K562 (cell line): ENCODE measurements around the gene SET. TPM values are rescaled to one million over a fixed set of nuclear protein-coding genes. Genes with fewer than 3 reads are reported as not detected.

ENCODE experiments used
- ATAC-seq: fragments of 200-7000 bp; cut with Tn5 transposase; 3 replicates; pipeline ENCODE4 v1.9.1; 2020; ENCODE audit warnings: moderate library complexity
- BruUV-seq: library from RNA; stranded (reverse); fragments of 400-500 nt; replicated peaks from 2 replicates; lab custom pipeline; 2021; lab: Mats Ljungman, UMichigan
- CTCF ChIA-PET: fragments of 300-600 bp; formaldehyde crosslinking; extraction: SDS; loops from one replicate; lab custom pipeline; 2021; ENCODE audit warnings: low intra/inter-chr PET ratio; lab: Yijun Ruan, JAX
- POLR2A ChIA-PET: fragments of 300-600, 350-650 bp; sonication (Branson Sonifier 250); formaldehyde crosslinking; extraction: SDS; loops from one replicate; lab custom pipeline; 2021; ENCODE audit warnings: antibody characterized with exemption, inconsistent platforms; lab: Yijun Ruan, JAX
- DNase-seq, 4 experiments: peaks; one replicate each; pipeline versions ENCODE4 v3.0.0 to v3.0.0-alpha.2; 2011 to 2018; ENCODE audit warnings: low spot score in 3 of 4, mixed read lengths in 3 of 4; ENCODE audit errors: extremely low read depth in 1 of 4
- FAIRE-seq: peaks from 2 replicates; lab custom pipeline; 2011; peaks lifted over from hg19 to GRCh38; lab: Jason Lieb, UNC
- H2AFZ ChIP-seq: 2 replicates; pipeline ENCODE4 v1.6.0; 2011; ENCODE audit warnings: low read depth, low read length, control low read depth, inconsistent platforms
- H3K27ac ChIP-seq: fragments of 200-600 bp; 3 replicates; pipeline ENCODE4 v1.8.0; 2011; ENCODE audit warnings: low read depth, mild to moderate bottlenecking, control low read depth, inconsistent platforms, low read length, moderate library complexity, mixed read lengths; ENCODE audit errors: extremely low read depth
- H3K27me3 ChIP-seq, 2 experiments: fragments of 300-600 bp in 1 of 2; 2 replicates in 1 of 2; 3 replicates in 1 of 2; pipeline versions ENCODE4 v1.6.0 to v1.8.0; 2011; ENCODE audit warnings: inconsistent platforms in 2 of 2, low read length in 2 of 2, mild to moderate bottlenecking in 1 of 2, mixed read lengths in 1 of 2, moderate library complexity in 1 of 2; ENCODE audit not compliant: control insufficient read depth in 2 of 2, insufficient read depth in 2 of 2
- H3K36me3 ChIP-seq: fragments of 300-600 bp; 3 replicates; pipeline ENCODE4 v1.8.0; 2011; ENCODE audit warnings: mild to moderate bottlenecking, low read length, inconsistent platforms; ENCODE audit not compliant: control insufficient read depth, insufficient read depth
- H3K4me1 ChIP-seq, 2 experiments: fragments of 200-600 bp in 1 of 2; replicated peaks in 1 of 2; 2 replicates in 1 of 2; 3 replicates in 1 of 2; pipeline versions ENCODE4 v1.5.1 to v1.8.0; 2011; ENCODE audit warnings: inconsistent platforms in 2 of 2, low read length in 2 of 2, mild to moderate bottlenecking in 1 of 2, mixed read lengths in 1 of 2, moderate library complexity in 1 of 2; ENCODE audit not compliant: control insufficient read depth in 2 of 2, insufficient read depth in 2 of 2
- H3K4me2 ChIP-seq: 2 replicates; pipeline ENCODE4 v1.6.1; 2011; ENCODE audit warnings: low read length, control low read depth, inconsistent platforms, mixed read lengths; ENCODE audit not compliant: insufficient read depth
- H3K4me3 ChIP-seq: fragments of 200-600 bp; sonication (generic), shearing (Covaris generic); 2 replicates; pipeline ENCODE4 v1.5.1; 2016; ENCODE audit warnings: control low read depth, inconsistent platforms
- H3K79me2 ChIP-seq: fragments of 200-600 bp; 3 replicates; pipeline ENCODE4 v1.8.0; 2011; ENCODE audit warnings: low read length, inconsistent platforms; ENCODE audit not compliant: control insufficient read depth, insufficient read depth
- H3K9ac ChIP-seq, 2 experiments: 2 replicates each; pipeline versions ENCODE4 v1.6.0 to v1.6.1; 2011; ENCODE audit warnings: low read depth in 2 of 2, low read length in 2 of 2, control low read depth in 1 of 2, inconsistent platforms in 1 of 2, mild to moderate bottlenecking in 1 of 2, mixed read lengths in 1 of 2; ENCODE audit not compliant: insufficient read depth in 1 of 2
- H3K9me1 ChIP-seq: one replicate; pipeline ENCODE4 v1.6.0; 2011; ENCODE audit warnings: inconsistent platforms, mild to moderate bottlenecking, low read length, moderate library complexity; ENCODE audit not compliant: control insufficient read depth, insufficient read depth
- H3K9me3 ChIP-seq: replicated peaks from 2 replicates; pipeline ENCODE4 v1.5.1; 2011; ENCODE audit warnings: low read depth, low read length, inconsistent platforms; ENCODE audit not compliant: control insufficient read depth, insufficient read depth
- H4K20me1 ChIP-seq: replicated peaks from 2 replicates; pipeline ENCODE4 v1.6.1; 2011; ENCODE audit warnings: low read length, inconsistent platforms, mixed read lengths; ENCODE audit not compliant: control insufficient read depth, insufficient read depth
- BACH1 ChIP-seq: fragments of 200-800 bp; sonication (Bioruptor generic); IDR thresholded peaks from 2 replicates; pipeline ENCODE4 v1.6.1; 2016; ENCODE audit warnings: missing genetic modification characterization, missing compliant biosample characterization
- CXXC5 ChIP-seq: fragments of 250-450 bp; sonication (Bioruptor Pico); IDR thresholded peaks from 2 replicates; pipeline ENCODE4 v1.8.0; 2022; ENCODE audit warnings: inconsistent platforms, mild to moderate bottlenecking, moderate library complexity
- EP300 ChIP-seq: IDR thresholded peaks from 2 replicates; pipeline ENCODE4 v1.6.1; 2012; ENCODE audit warnings: low read length, improper control_type of control experiment
- GMEB1 ChIP-seq: fragments of 250-450 bp; sonication (Bioruptor Pico); IDR thresholded peaks from 2 replicates; pipeline ENCODE4 v1.4.0; 2020; ENCODE audit warnings: mild to moderate bottlenecking
- KLF6 ChIP-seq: fragments of 250-450 bp; sonication (Bioruptor Pico); IDR thresholded peaks from 2 replicates; pipeline ENCODE4 v1.4.0; 2020; ENCODE audit warnings: mild to moderate bottlenecking, moderate library complexity, borderline replicate concordance
- POLR2H ChIP-seq: IDR thresholded peaks from 2 replicates; pipeline ENCODE4 v1.6.1; 2016; ENCODE audit warnings: missing genetic modification characterization, low read depth, mild to moderate bottlenecking, control low read depth, missing compliant biosample characterization, moderate library complexity
- RBBP5 ChIP-seq: fragments of 200-600 bp; sonication (generic); IDR thresholded peaks from 2 replicates; pipeline ENCODE4 v1.6.1; 2012; ENCODE audit warnings: borderline replicate concordance, mild to moderate bottlenecking, low read length, control low read depth, inconsistent platforms; ENCODE audit not compliant: insufficient read depth, poor library complexity, severe bottlenecking
- RBFOX2 ChIP-seq: fragments of 200-400 bp; formaldehyde crosslinking; IDR thresholded peaks from 2 replicates; pipeline ENCODE4 v1.6.1; 2017; ENCODE audit warnings: low read depth, mild to moderate bottlenecking, low read length, moderate library complexity
- RBM14 ChIP-seq: fragments of 200-400 bp; formaldehyde crosslinking; IDR thresholded peaks from 2 replicates; pipeline ENCODE4 v1.6.1; 2018; ENCODE audit warnings: low read depth, mild to moderate bottlenecking, low read length, moderate library complexity, borderline replicate concordance; ENCODE audit not compliant: insufficient read depth
- SPI1 ChIP-seq: IDR thresholded peaks from 2 replicates; pipeline ENCODE4 v1.6.1; 2011; ENCODE audit warnings: low read depth, low read length, control low read depth, borderline replicate concordance
- SUPT5H ChIP-seq: fragments of 450-650 bp; IDR thresholded peaks from 2 replicates; pipeline ENCODE4 v1.6.1; 2016
- USF2 ChIP-seq: sonication (generic); formaldehyde crosslinking; IDR thresholded peaks from 2 replicates; pipeline ENCODE4 v1.5.0; 2020; ENCODE audit warnings: missing genetic modification reagents
- XRCC5 ChIP-seq: fragments of 200-400 bp; formaldehyde crosslinking; IDR thresholded peaks from 2 replicates; pipeline ENCODE4 v1.6.1; 2017; ENCODE audit warnings: low read depth, mild to moderate bottlenecking, low read length
- YY1 ChIP-seq, 3 experiments: IDR thresholded peaks; 2 replicates each; pipeline ENCODE4 v1.6.1; 2011; ENCODE audit warnings: low read length in 2 of 3, mild to moderate bottlenecking in 2 of 3, moderate library complexity in 2 of 3, borderline replicate concordance in 1 of 3, control low read depth in 1 of 3, low read depth in 1 of 3; ENCODE audit not compliant: insufficient read depth in 3 of 3, insufficient replicate concordance in 2 of 3, control insufficient read depth in 1 of 3, insufficient read length in 1 of 3; ENCODE audit errors: extremely low read depth in 1 of 3
- ZNF282 ChIP-seq: sonication (generic); formaldehyde crosslinking; IDR thresholded peaks from 2 replicates; pipeline ENCODE4 v1.8.1; 2023; ENCODE audit warnings: missing genetic modification reagents
- ZNF347 ChIP-seq: fragments of 450-650 bp; formaldehyde crosslinking; IDR thresholded peaks from 2 replicates; pipeline ENCODE4 v1.4.0; 2020; ENCODE audit warnings: low read depth, mild to moderate bottlenecking, moderate library complexity
- ZNF431 ChIP-seq: sonication (generic); formaldehyde crosslinking; IDR thresholded peaks from 2 replicates; pipeline ENCODE4 v1.8.0; 2022; ENCODE audit warnings: mild to moderate bottlenecking, missing genetic modification reagents
- ZNF696 ChIP-seq: fragments of 250-450 bp; sonication (Bioruptor Pico); conservative IDR thresholded peaks from 2 replicates; pipeline ENCODE4 v1.4.0; 2020; ENCODE audit warnings: mild to moderate bottlenecking, moderate library complexity
- WGBS: fragments of 100-300 bp; shearing (Covaris generic); methylation state at CpG from one replicate; pipeline ENCODE4 v1.1.6; 2016; ENCODE audit warnings: low coverage, mixed read lengths; ENCODE audit not compliant: insufficient coverage; ENCODE audit errors: missing lambda C conversion rate; 5-methylcytosine and 5-hydroxymethylcytosine counted together
- in situ Hi-C: fragments of 300-500 bp; cut with MboI; formaldehyde crosslinking; loops from 4 replicates; pipeline ENCODE4 v1.15.0; 2018; ENCODE audit warnings: inconsistent platforms, mixed read lengths
- intact Hi-C: fragments of 100-400 bp; cut with micrococcal nuclease; formaldehyde crosslinking; loops from 2 replicates; pipeline ENCODE4 v1.14.2; 2022
- polyA plus RNA-seq, 8 experiments: library from polyadenylated mRNA; depleted of rRNA in 4 of 8; stranded (reverse) in 5 of 8; unstranded in 3 of 8; fragments of >200 nt; fragmentation: Nextera tagmentation in 2 of 8; fragmentation: Illumina TruSeq in 1 of 8; extraction: Ambion mirVana in 2 of 8; extraction: Trizol in 1 of 8; gene quantifications; 2 replicates each; pipeline versions ENCODE4 v1.2.1 to v1.2.3, GENCODE V29; 2011 to 2014; ENCODE audit warnings: inconsistent platforms in 1 of 8, missing spikeins in 1 of 8
- total RNA-seq, 7 experiments: library from RNA; depleted of rRNA in 6 of 7; stranded (reverse); fragments of >200 nt in 6 of 7; fragmentation: Illumina TruSeq in 2 of 7; extraction: Trizol in 2 of 7; gene quantifications; 2 replicates each; pipeline versions ENCODE4 v1.2.1 to v1.2.3, GENCODE V29; 2011 to 2021; ENCODE audit warnings: low replicate concordance in 1 of 7

SET gene
- total and polyA plus RNA-seq, 9 of the 15 experiments (the other 6 are each of a cell fraction or from before 2014, with no cell fraction given): 404 to 1,447 (median 907) TPM

- peaks cover 19 to 27% of the 10 kb centered on the region in 2 experiments for H3K4me1 ChIP-seq
- peak overlapping the region; percentile 98 for H3K4me2 ChIP-seq
- BruUV-seq: no TSS peak
- FAIRE-seq (no peak), DNase-seq (peak; percentile 85 to 93 (median 90)), ATAC-seq (peak; percentile 2; the same call in 1 of the 3 replicates)
- H3K79me2 ChIP-seq: peaks cover 58% of the 10 kb centered on the region
- H3K27ac ChIP-seq: peak overlapping the region; percentile 88
- peak overlapping the region; percentile 71 for H3K4me3 ChIP-seq
- H3K9me3 ChIP-seq: no peaks in the 10 kb centered on the region
- H3K27me3 ChIP-seq: no peaks in the 10 kb centered on the region
- peak overlapping the region; percentile 92 to 94 for H3K9ac ChIP-seq
- in situ Hi-C loops (loop anchor here (10.0 kb wide), 3 partner anchors 445 to 1095 kb away; no protein-coding TSS in a partner anchor), intact Hi-C loops (loop anchor here (1.0 to 10.0 kb wide), 4 partner anchors 34 to 985 kb away; partner anchors contain the start of genes CIZ1, DYNC2I2, GOLGA2 and SWI5)
- H4K20me1 ChIP-seq: peaks cover 14% of the 10 kb centered on the region
- CTCF ChIA-PET: no interaction called here
- H3K9me1 ChIP-seq: no peaks in the 10 kb centered on the region
- POLR2A ChIA-PET: interaction anchor here (0.6 to 2.6 kb wide), 6 partner anchors 7 to 1856 kb away, joined by 3 to 10 read pairs (median 4); no protein-coding TSS in a partner anchor
- WGBS: under 1% methylated on average over 63 of the region's 83 CpGs
- peak overlapping the region; percentile 20; the same call in 1 of the 2 replicates for H2AFZ ChIP-seq
- peaks cover 47% of the 10 kb centered on the region for H3K36me3 ChIP-seq
- TF ChIP-seq ZNF696 (no peak), POLR2H (tag) (no peak), BACH1 (tag) (no peak), XRCC5 (no peak), RBM14 (no peak), RBFOX2 (peak; percentile 84), ZNF431 (CRISPR knock-in tag) (peak; percentile 68; the same call in 1 of the 2 replicates), YY1 (IDR thresholded peaks at IDR 0.05; ENCODE audit: borderline replicate concordance in 1 of 3, control insufficient read depth in 1 of 3, extremely low read depth in 1 of 3, insufficient read depth in 3 of 3, insufficient read length in 1 of 3, insufficient replicate concordance in 2 of 3, low read depth in 1 of 3, low read length in 2 of 3) (peak in 2 of 3 experiments; percentile 27 to 75), KLF6 (CRISPR knock-in tag) (no peak), USF2 (no peak), ZNF282 (CRISPR knock-in tag) (no peak), SPI1 (no peak), GMEB1 (CRISPR knock-in tag) (no peak), RBBP5 (peak; percentile 88), CXXC5 (CRISPR knock-in tag) (peak; percentile 40), ZNF347 (no peak), SUPT5H (peak; percentile 50; the same call in 1 of the 2 replicates), EP300 (no peak)
Measured at GRCh38 chr9:128689820-128690683, 1.0 kb downstream of the SET start.
